Superior temporal gyrus (tissue), 1 donor: ENCODE measurements around the gene CALY.
A peak's percentile ranks its signal among the peaks of the same experiment; 100 is the strongest.

ENCODE experiments used
- DNase-seq: peaks from one replicate; pipeline ENCODE4 v3.0.0-alpha.2; 2016; ENCODE audit errors: extremely low spot score

The CALY gene

GRCh38 chr10:133351408-133352318 lies 15.0 kb upstream of the CALY start:
- no peak for DNase-seq

GRCh38 chr10:133350950-133351329 lies 14.2 kb upstream of the CALY start:
- DNase-seq: no peak

DNA sequence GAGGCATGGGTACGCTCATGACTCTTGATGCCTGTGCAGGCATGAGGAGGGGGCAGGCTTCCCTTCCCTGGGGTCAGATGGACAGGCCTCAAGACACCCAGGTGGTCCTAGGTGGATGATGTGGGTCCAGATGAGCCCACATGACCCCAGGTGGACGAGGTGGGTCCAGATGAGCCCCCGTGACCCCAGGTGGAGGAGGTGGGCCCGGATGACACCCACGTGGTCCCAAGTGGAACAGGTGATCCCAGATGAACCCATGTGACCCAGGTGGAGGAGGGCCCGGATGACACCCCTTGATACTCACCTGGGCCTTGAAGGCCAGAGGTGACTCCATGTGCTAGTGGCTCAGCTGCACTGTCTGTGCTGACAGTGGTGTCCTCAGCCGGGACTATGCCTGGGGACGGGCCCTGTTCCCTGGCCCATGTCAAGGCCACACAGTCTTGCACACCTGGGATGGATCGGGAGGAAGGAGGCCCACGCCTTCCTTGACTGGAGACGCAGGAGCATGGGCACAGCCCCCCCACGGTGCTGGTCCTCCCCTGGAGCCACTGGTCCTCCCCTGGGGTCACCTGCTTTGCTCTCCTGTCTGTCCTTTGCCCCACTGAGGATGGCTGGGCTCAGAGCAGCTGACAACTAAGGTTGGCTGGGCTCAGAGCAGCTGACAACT lies 13.7 kb upstream of the CALY start:
- DNase-seq: no peak

DNA sequence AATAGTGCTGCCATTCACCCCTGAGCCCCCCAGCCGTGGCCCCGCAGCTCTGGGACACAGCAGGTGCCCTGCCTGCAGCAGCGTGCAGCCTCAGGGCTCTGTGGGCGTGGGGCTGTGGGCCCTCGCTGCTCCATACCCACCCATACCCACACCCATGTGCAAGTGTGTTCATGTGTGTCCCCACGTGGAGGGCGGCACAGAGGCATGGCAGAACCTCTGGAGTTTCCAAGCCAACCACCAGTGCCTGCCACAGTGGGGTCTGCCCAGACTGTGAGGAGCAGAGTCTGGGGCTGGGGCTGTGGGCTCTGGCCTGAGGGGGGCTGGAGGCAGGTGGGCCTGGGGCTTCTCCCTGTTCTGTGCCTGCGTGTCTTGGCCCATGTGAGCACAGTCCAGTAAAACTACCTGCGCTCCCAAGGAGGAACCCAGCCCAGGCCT lies 12.9 kb upstream of the CALY start:
- no peak for DNase-seq

GRCh38 chr10:133349160-133349568 lies 12.5 kb upstream of the CALY start:
- DNase-seq: no peak

DNA sequence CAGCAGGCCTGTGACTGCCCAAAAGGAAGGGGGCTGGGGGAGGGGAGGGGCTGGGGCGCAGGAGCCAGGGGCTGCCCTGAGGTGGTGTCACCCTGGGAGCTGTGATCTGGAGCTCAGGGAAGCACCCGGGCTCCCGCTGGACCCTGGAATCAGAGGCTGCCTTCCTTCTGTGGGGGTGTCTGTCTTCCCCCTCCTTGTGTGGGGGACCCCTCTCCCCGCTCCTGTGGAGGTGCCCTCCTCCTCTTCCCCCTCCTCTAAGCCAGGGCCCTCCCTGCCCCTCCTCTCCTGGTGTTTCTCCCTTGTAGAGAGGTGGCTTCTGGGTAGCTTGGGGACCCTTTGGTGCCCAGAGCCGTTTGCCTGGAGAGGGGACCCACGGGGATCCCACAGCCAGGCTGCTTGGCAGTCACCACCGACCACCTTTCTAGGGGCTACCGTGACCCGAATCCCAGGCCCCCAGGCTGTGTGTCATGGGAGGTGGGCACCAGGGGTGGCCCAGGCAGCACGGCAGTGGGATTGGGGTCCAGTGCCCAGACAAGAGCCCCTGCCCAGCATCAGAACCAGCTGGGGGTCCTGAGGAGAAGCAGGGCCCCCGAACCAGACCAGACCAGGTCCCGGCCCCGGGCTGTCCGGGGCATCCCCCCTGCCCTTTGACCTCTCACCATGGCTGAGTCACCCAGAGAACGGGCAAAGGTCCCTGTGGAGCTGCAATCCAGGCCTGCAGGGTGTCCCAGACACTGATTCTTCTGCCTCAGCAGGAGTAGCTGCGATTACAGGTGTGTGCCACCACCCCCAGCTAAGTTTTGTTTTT lies 11.2 kb upstream of the CALY start:
- no peak for DNase-seq

- DNase-seq: no peak
These were observed 9.7 kb upstream of the CALY start for GRCh38 chr10:133346413-133346812.

DNA sequence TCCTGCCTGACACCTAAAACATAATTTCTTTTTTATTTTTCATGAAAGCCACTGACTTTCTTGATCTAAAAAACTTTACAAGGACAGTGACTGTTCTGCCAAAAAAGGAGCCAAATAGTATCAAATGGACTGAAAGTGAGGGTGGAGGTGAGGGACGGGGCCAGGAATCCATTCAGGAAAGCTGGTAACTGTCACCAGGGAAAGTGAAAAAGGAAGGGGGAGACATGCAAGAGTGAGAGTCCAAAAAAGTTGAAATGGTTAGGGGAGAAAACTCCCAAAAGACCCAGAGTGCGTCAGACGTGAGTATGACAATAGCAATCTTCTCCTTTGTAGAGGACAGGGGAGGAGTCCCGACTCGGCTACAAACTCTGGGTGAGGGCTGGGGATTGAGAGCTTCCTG lies 7.5 kb upstream of the CALY start:
- no peak for DNase-seq

DNA sequence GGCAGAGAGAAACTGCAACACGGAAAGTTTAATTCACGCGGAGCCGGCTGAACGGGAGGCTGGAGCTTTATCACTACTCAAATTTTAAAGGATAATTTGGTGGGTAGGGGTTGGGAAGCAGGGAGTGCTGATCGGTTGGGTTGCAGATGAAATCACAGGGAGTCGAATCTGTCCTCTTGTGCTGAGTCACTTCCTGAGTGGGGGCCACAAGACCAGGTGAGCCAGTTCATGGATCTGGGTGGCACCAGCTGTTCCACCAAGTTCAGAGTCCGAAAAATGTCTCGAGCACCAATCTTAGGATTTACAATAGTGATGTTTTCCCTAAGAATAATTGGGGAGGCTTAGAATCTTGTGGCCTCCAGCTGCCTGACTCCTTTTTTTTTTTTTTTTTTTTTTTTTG lies 6.9 kb upstream of the CALY start:
- DNase-seq: no peak

DNA sequence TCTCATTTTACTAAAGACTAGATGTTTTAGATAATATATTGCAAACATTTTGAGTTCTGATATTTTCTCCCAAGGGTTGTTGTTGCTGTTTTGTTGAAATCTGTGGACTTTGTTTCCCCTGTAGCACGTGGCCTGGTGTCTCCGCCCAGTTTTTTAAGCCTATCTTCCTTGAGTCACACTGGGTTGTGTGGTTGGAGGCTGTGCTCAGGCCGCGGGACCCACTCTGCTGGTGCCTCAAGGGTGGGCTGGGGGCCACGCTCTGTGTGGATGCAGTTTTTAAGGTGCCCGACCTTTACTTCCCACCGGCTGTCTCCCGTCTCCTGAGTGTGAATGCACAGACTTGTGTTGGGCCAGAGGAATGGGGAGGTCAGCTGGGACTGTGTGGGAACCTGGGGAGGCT lies 6.2 kb upstream of the CALY start:
- DNase-seq: no peak

- no peak for DNase-seq
These were observed 5.3 kb upstream of the CALY start for GRCh38 chr10:133341983-133342382.

GRCh38 chr10:133339708-133340380 lies 3.1 kb upstream of the CALY start:
- no peak for DNase-seq

GRCh38 chr10:133338080-133339071 lies 1.7 kb upstream of the CALY start:
- DNase-seq: no peak

DNA sequence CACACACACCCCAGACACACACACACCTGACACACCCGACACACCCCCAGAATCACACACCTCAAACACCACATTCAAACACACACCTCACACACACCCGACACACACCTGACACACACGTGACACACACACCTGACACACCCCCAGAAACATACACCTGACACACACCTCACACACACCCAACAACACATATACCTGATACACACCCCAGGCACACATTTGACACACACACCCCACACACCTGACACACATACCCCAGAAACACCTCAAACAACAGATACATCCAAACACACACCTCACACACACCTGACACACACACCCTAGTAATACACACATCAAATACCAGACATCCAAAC lies 652 bp upstream of the CALY start:
- DNase-seq: no peak

- no peak for DNase-seq
These were observed 549 bp downstream of the CALY start for GRCh38 chr10:133336118-133336576.

DNA sequence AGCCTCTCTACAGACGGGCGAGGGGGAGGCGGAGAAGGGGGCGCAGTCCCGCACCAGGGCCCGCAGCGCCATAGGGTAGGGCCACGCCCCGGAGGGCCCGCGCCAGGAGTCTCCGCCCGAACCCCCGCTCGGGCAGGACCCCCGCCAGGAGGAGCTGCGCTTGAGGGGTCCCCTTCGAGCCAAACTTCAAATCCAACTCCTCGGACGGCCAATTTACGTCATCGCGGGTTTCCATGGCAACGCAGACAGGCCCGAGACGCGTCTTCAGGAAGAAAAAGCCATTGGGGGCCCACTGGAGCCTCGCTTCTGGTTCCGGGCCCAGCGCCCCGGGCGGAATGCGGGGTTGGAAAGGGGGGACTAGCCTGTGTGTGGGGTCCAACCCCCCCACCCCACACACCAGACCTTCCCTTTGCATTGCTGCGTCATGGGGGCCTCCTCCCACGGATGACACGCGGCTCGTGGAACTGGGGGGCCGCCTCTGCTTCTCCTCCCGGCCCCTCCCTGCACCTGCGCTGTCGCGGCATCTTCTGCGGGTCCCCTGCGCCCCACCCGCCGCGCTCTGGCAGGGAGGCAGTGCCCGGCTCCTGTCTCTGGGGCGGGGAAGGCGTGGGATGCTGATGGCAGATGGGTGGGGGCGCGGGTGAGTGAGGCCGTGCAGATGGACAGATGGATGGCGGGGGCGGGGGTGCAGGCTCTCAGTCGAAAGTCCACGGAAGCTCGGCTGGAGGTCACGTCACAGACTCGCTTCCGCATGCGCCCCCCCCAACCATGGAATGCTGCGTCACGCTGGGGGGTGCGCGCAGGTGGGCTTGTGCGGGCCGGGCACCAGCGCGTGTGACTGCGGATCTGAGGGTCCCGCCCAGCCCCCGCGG lies 1.2 kb downstream of the CALY start:
- DNase-seq: peak; percentile 47

DNA sequence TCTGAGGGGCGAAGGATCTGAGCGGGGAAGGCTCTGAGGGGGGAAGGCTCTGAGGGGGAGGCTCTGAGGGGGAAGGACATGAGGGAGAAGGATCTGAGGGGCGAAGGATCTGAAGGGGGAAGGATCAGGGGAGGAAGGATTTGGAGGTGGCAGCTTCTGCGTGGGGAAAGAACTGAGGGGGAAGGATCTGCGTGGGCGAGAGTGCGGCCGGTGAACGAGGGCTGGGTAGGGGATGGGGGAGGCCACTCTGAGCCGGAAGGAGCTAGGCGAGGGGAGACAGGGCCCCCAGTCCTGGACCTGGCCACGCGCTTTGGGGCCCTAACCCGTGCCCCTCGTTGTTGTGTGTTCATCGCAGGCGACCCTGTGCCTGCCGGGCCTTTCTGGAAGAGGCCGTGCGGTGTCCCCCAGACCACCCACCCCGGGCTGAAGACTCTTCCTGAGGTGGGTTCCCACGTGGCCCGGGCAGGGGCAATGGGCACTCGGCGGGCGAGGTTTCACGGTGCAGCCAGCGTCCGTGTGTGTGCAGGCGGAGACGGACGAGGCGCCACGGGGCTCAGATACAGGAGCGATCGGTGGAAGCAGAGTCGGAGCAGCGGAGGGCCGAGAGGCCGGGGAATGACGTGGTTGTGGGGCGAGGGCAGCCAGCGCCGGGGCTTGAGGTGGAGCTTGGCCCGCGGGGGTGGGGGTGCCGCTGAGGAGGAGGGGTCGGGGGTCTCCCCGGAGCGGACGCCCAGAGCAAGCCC lies 2.0 kb downstream of the CALY start:
- no peak for DNase-seq

DNA sequence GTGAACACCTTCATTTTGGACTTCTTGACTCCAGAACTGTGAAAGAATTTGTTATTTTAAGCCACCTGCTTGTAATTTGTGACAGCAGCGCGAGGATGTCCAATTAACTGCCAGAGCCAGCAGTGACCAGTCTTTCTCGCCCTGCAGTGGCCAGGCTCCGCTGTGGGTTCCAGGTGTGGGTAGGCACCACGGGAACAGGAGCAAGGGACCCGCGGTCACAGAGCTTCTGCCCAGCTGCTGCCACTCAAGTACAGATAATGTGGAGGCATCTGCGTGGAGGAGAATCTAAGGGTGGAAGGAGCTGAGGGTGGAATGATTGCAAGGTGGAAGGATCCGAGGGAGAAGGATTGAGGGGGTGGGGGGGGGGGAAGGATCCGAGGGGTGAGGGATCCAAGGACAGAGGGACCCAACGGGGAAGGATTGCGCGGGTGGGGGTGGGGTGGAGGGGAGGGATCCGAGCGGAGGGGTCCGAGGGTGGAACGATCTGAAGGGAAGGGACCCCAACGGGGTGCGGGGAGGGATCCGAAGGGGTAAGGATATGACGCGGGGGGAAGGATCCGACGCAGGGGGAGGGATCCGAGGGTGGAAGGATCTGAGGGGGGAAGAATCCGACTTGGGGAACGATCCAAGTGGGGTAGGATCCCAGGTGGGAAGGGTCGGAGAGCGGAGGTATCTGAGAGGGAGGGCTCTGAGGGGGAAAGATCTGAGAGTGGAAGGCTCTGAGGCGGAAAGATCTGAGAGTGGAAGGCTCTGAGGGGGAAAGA lies 3.6 kb downstream of the CALY start:
- DNase-seq: no peak
